SK-N-SH (cell line): ENCODE data around the gene TXNRD1. TPM values are rescaled to one million over a fixed set of nuclear protein-coding genes. Genes with fewer than 3 reads are reported as not detected.

Experiments used
- CTCF ChIA-PET: fragments of 300-600, 350-600 bp; formaldehyde crosslinking; extraction: SDS; loops from one replicate; lab custom pipeline; 2021; lab: Yijun Ruan, JAX
- POLR2A ChIA-PET: fragments of 350-600 bp; sonication (Branson Sonifier 250); formaldehyde crosslinking; extraction: SDS; loops from one replicate; lab custom pipeline; 2020; ENCODE audit warnings: antibody characterized with exemption, inconsistent platforms; lab: Yijun Ruan, JAX
- DNase-seq: peaks from one replicate; pipeline ENCODE4 v3.0.0; 2012
- H2AFZ ChIP-seq: fragments of 200-600 bp; sonication (generic); 2 replicates; pipeline ENCODE4 v1.8.1; 2016; ENCODE audit warnings: antibody characterized with exemption, mild to moderate bottlenecking, low read depth
- H3F3A ChIP-seq: fragments of 200-600 bp; sonication (generic); replicated peaks from 2 replicates; pipeline ENCODE3; 2016; ENCODE audit warnings: antibody characterized with exemption, mild to moderate bottlenecking; ENCODE audit not compliant: insufficient read depth
- H3K27ac ChIP-seq, 2 experiments: fragments of 200-500 bp in 1 of 2; fragments of 200-600 bp in 1 of 2; sonication (Bioruptor generic) in 1 of 2; sonication (generic), shearing (Covaris generic) in 1 of 2; 2 replicates each; pipeline versions ENCODE4 v1.5.1 to v1.6.1; 2014 to 2016; ENCODE audit warnings: low read depth in 2 of 2, inconsistent platforms in 1 of 2, low read length in 1 of 2, mild to moderate bottlenecking in 1 of 2, mixed read lengths in 1 of 2
- H3K27me3 ChIP-seq: fragments of 200-600 bp; sonication (generic), shearing (Covaris generic); 2 replicates; pipeline ENCODE4 v1.6.1; 2016; ENCODE audit warnings: mixed run types; ENCODE audit not compliant: insufficient read depth
- H3K36me3 ChIP-seq, 2 experiments: fragments of 200-500 bp in 1 of 2; fragments of 200-600 bp in 1 of 2; sonication (Bioruptor generic) in 1 of 2; sonication (generic) in 1 of 2; replicated peaks in 1 of 2; 2 replicates each; pipeline versions ENCODE3 to v1.5.1; 2014 to 2016; ENCODE audit warnings: low read length in 1 of 2, mild to moderate bottlenecking in 1 of 2; ENCODE audit not compliant: insufficient read depth in 2 of 2, control insufficient read depth in 1 of 2
- H3K4me1 ChIP-seq, 2 experiments: fragments of 200-500 bp in 1 of 2; fragments of 200-600 bp in 1 of 2; sonication (Bioruptor generic) in 1 of 2; sonication (generic), shearing (Covaris generic) in 1 of 2; 2 replicates each; pipeline versions ENCODE4 v1.5.1 to v1.6.1; 2014 to 2016; ENCODE audit warnings: low read depth in 1 of 2, low read length in 1 of 2, mixed run types in 1 of 2; ENCODE audit not compliant: insufficient read depth in 2 of 2, control insufficient read depth in 1 of 2
- H3K4me2 ChIP-seq: fragments of 200-600 bp; sonication (generic), shearing (Covaris generic); 2 replicates; pipeline ENCODE4 v1.6.1; 2017; ENCODE audit warnings: mixed run types
- H3K4me3 ChIP-seq, 2 experiments: fragments of 200-500 bp in 1 of 2; fragments of 200-600 bp in 1 of 2; sonication (Bioruptor generic) in 1 of 2; sonication (generic), shearing (Covaris generic) in 1 of 2; 2 replicates each; pipeline versions ENCODE4 v1.5.1 to v1.8.1; 2014 to 2016; ENCODE audit warnings: low read depth in 2 of 2, inconsistent platforms in 1 of 2, low read length in 1 of 2, mild to moderate bottlenecking in 1 of 2, mixed read lengths in 1 of 2, moderate library complexity in 1 of 2
- H3K79me2 ChIP-seq: fragments of 200-600 bp; sonication (generic); 2 replicates; pipeline ENCODE4 v1.8.1; 2017; ENCODE audit warnings: mild to moderate bottlenecking; ENCODE audit not compliant: insufficient read depth
- H3K9ac ChIP-seq: fragments of 200-600 bp; sonication (generic); 2 replicates; pipeline ENCODE4 v1.6.1; 2017; ENCODE audit warnings: mixed run types
- H3K9me2 ChIP-seq: fragments of 200-600 bp; sonication (generic); 2 replicates; pipeline ENCODE4 v1.6.1; 2017; ENCODE audit warnings: mixed run types
- H3K9me3 ChIP-seq: fragments of 200-600 bp; sonication (generic); 2 replicates; pipeline ENCODE4 v1.6.1; 2017; ENCODE audit warnings: mixed run types, mild to moderate bottlenecking, moderate library complexity
- H4K20me1 ChIP-seq: fragments of 200-600 bp; sonication (generic); 2 replicates; pipeline ENCODE4 v1.6.1; 2017; ENCODE audit warnings: mild to moderate bottlenecking, mixed run types; ENCODE audit not compliant: insufficient read depth
- CHD2 ChIP-seq: fragments of 150-350 bp; IDR thresholded peaks from 2 replicates; pipeline ENCODE4 v1.6.1; 2018; ENCODE audit warnings: low read length; ENCODE audit not compliant: partially characterized antibody
- CTCF ChIP-seq: fragments of 200-600 bp; sonication (generic); IDR thresholded peaks from 2 replicates; pipeline ENCODE4 v1.6.1; 2017; ENCODE audit warnings: antibody characterized with exemption, mild to moderate bottlenecking, moderate library complexity
- ELF1 ChIP-seq: IDR thresholded peaks from 2 replicates; pipeline ENCODE4 v1.4.0; 2012
- EP300 ChIP-seq, 2 experiments: IDR thresholded peaks; 2 replicates each; pipeline versions ENCODE4 v1.4.0 to v1.6.1; 2012; ENCODE audit warnings: borderline replicate concordance in 1 of 2, low read depth in 1 of 2, low read length in 1 of 2
- FOSL2 ChIP-seq: IDR thresholded peaks from 2 replicates; pipeline ENCODE4 v1.4.0; 2012; ENCODE audit warnings: low read depth, mild to moderate bottlenecking, moderate library complexity, borderline replicate concordance
- FOXJ3 ChIP-seq: sonication (generic); formaldehyde crosslinking; IDR thresholded peaks from 2 replicates; pipeline ENCODE4 v1.5.1; 2020; ENCODE audit warnings: mild to moderate bottlenecking, missing genetic modification reagents
- IRF3 ChIP-seq: fragments of 150-350 bp; IDR thresholded peaks from 2 replicates; pipeline ENCODE4 v1.6.1; 2016; ENCODE audit warnings: mild to moderate bottlenecking, low read depth, low read length
- MXI1 ChIP-seq: IDR thresholded peaks from 2 replicates; pipeline ENCODE4 v1.6.1; 2012; ENCODE audit warnings: mild to moderate bottlenecking, low read depth, low read length, improper control_type of control experiment
- NRF1 ChIP-seq: IDR thresholded peaks from 2 replicates; pipeline ENCODE4 v1.6.1; 2012; ENCODE audit warnings: low read depth, mild to moderate bottlenecking, low read length
- PBX3 ChIP-seq: IDR thresholded peaks from 2 replicates; pipeline ENCODE4; 2012
- POLR2AphosphoS5 ChIP-seq: IDR thresholded peaks from 2 replicates; pipeline ENCODE4 v1.6.1; 2012; ENCODE audit warnings: low read depth, low read length
- RCOR1 ChIP-seq: fragments of 150-350 bp; IDR thresholded peaks from 2 replicates; pipeline ENCODE4 v1.6.1; 2017; ENCODE audit warnings: antibody characterized with exemption, low read length
- REST ChIP-seq: IDR thresholded peaks from 2 replicates; pipeline ENCODE4 v1.6.1; 2012; ENCODE audit warnings: mild to moderate bottlenecking, low read depth, low read length, moderate library complexity
- RFX5 ChIP-seq: IDR thresholded peaks from 2 replicates; pipeline ENCODE4 v1.6.1; 2012; ENCODE audit warnings: mild to moderate bottlenecking, improper control_type of control experiment, low read length
- SIN3A ChIP-seq: IDR thresholded peaks from 2 replicates; pipeline ENCODE4 v1.6.1; 2012; ENCODE audit warnings: low read depth, mild to moderate bottlenecking, low read length, moderate library complexity, borderline replicate concordance
- SMC3 ChIP-seq: IDR thresholded peaks from 2 replicates; pipeline ENCODE4 v1.6.1; 2012; ENCODE audit warnings: low read depth, low read length, improper control_type of control experiment
- USF1 ChIP-seq: IDR thresholded peaks from 2 replicates; pipeline ENCODE4 v1.4.0; 2012; ENCODE audit warnings: low read depth, borderline replicate concordance
- USF2 ChIP-seq: fragments of 150-350 bp; IDR thresholded peaks from 2 replicates; pipeline ENCODE4 v1.6.1; 2017; ENCODE audit warnings: antibody characterized with exemption, low read length, low read depth, borderline replicate concordance
- WGBS: methylation state at CpG from one replicate; pipeline ENCODE4 v1.1.6; 2017; ENCODE audit warnings: low lambda C conversion rate; 5-methylcytosine and 5-hydroxymethylcytosine counted together
- polyA plus RNA-seq, 3 experiments: library from polyadenylated mRNA; depleted of rRNA; stranded (reverse); fragments of >200 nt; gene quantifications; 2 replicates each; pipeline ENCODE4 v1.2.3, GENCODE V29; 2012

The TXNRD1 gene
- polyA plus RNA-seq, 1 of the 3 experiments (the other 2 are of a cell fraction) = 143 TPM

GRCh38 chr12:104313568-104314241, 98.1 kb downstream of the TXNRD1 start:
- Histone ChIP-seq H3K4me1 (no peaks in the 10 kb centered on the region; a peak in 1 of 4 replicates), H2AFZ (no peak overlapping the region), H3K4me3 (no peak overlapping the region), H3K9ac (no peak overlapping the region), H3K4me2 (no peak overlapping the region), H3K9me2 (no peaks in the 10 kb centered on the region), H3F3A (peaks cover 17% of the 10 kb centered on the region), H3K27me3 (no peaks in the 10 kb centered on the region), H3K27ac (no peak overlapping the region), H3K36me3 (peaks cover 68 to 78% of the 10 kb centered on the region in 2 experiments), H3K9me3 (no peaks in the 10 kb centered on the region), H3K79me2 (peaks cover 93% of the 10 kb centered on the region), H4K20me1 (peaks cover 22% of the 10 kb centered on the region)
- POLR2A ChIA-PET = no interaction called here
- 69% methylated on average over 4 of the region's 4 CpGs for WGBS
- TF ChIP-seq FOSL2 (no peak), CTCF (no peak), REST (no peak), RCOR1 (no peak), USF1 (no peak), IRF3 (no peak), ELF1 (no peak), CHD2 (no peak), FOXJ3 (CRISPR knock-in tag) (no peak), MXI1 (no peak), SIN3A (no peak), SMC3 (no peak), PBX3 (no peak), EP300 (IDR thresholded peaks at IDR 0.05; ENCODE audit: borderline replicate concordance in 1 of 2, low read depth in 1 of 2, low read length in 1 of 2) (no peak), NRF1 (no peak), RFX5 (no peak), USF2 (no peak), POLR2AphosphoS5 (no peak)
- CTCF ChIA-PET = interaction anchor here (0.7 to 1.6 kb wide), 4 partner anchors 10 to 204 kb away, joined by 3 to 6 read pairs (median 4); partner anchors contain the start of gene EID3
- no peak for DNase-seq
